HG03095 (cell line): ENCODE measurements around the gene DUSP11.
"Not testable (repeated sequence)": the region's sequence is repeated elsewhere in the genome, so short reads cannot be mapped to it uniquely, and the experiment has no call there.

Source experiments
- ATAC-seq: cut with Tn5 transposase; IDR thresholded peaks from one replicate; pipeline ENCODE4 v1.9.1; 2021; ENCODE audit warnings: moderate library complexity; ENCODE audit not compliant: unreplicated experiment

The DUSP11 gene

GRCh38 chr2:73718851-73719621 lies 60.9 kb downstream of the DUSP11 start:
- no peak for ATAC-seq

DNA sequence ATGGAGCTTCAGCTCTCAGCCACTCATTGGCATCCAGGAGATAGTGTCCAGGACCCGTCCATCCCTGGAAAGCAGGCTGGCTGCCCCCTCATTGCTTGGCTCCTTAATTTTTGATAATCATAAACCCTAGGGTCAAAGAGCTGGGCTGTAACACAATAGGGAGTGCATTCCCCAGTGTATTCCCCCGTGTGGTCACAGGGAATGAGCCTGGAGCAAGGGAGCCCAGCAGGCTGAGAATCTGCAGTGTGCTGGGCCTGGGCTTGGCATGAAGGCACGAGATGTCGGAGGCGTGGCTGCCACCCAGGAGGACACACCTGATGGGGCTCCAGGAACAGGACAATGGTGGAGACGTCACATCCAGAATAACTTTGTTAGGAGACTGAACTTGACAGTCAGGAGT lies 61.5 kb downstream of the DUSP11 start:
- ATAC-seq = no peak

- ATAC-seq = not testable (repeated sequence)
Observed at GRCh38 chr2:73717695-73718094, 62.2 kb downstream of the DUSP11 start.

- ATAC-seq = no peak
Observed at GRCh38 chr2:73717251-73717606, 62.7 kb downstream of the DUSP11 start.

DNA sequence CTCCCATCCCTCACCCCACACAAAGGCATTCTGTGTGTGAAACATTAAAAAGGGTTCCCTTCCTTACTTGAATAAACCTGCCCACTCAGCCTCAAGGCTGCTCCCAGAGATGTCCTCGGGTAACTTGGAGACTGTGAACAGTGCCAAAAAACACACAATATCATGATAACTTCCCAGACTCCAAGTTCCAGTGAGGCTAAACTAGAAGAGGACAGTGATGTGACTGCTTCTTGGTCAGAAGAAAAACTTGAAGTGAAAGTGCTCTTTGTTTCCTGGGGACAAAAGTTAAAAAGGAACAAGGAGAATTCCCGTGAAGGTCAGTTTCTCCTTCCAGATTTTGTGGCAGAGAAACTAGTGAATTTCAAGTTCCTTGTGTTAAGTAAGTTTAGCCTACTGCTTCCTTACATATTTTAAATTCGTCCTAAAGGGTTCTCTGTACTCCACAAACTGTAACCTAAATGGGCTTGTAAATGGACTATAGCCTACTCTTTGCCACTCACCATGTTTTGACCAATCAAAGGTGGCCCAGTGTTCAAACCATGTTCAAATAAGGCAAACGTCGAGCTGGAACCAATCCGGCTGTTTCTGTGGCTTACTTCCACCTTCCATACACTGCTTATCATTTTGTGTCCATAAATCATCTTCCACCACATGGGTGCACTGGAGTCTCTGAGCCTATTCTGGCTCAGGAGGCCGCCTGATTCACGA lies 63.2 kb downstream of the DUSP11 start:
- no peak for ATAC-seq

GRCh38 chr2:73714091-73714490 lies 65.8 kb downstream of the DUSP11 start:
- no peak for ATAC-seq
